ENCODE measurements around the gene UBQLNL. TPM values are rescaled to one million over a fixed set of nuclear protein-coding genes. Genes with fewer than 3 reads are reported as not detected.

UBQLNL gene
- total and polyA plus RNA-seq, 2 of the 4 experiments (the other 2 are of a cell fraction), result 0.18 to 0.48 TPM

DNA sequence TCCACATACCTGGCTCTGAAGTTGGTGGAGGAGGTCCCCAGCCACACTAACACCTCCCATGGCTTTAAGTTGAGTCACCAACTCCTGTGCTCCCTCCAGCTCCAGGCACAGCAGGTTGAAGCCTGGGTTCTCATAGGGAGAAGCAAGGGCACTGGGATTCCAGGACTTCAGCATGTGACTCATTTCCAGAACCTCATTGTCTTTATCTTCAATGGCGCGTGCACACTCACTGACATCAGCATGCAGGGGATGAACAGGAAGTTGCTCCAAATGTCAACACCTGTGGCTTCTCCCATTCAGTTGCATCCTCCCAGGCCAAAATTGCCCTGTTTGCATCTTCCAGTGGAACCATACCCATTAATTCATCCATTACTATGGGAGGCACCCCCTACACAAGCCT, 5.8 kb upstream of the UBQLNL start:
- Histone ChIP-seq H2BK5ac (ENCODE audit: low read depth, low read length, poor library complexity, severe bottlenecking) (no peak overlapping the region), H3K18ac (ENCODE audit: low read depth, low read length) (no peak overlapping the region), H3K4me3 (ENCODE audit: insufficient read depth, low read depth, low read length) (no peak overlapping the region), H3K36me3 (ENCODE audit: control insufficient read depth, insufficient read depth, low read length) (no peaks in the 10 kb centered on the region), H3K27me3 (ENCODE audit: control insufficient read depth, insufficient read depth, low read length) (peaks cover 4% of the 10 kb centered on the region; the same call in 1 of the 2 replicates), H3K9me1 (ENCODE audit: insufficient read depth, low read length) (no peaks in the 10 kb centered on the region), H2AK5ac (ENCODE audit: low read depth, low read length) (no peak overlapping the region), H4K20me1 (ENCODE audit: insufficient read depth, low read length) (no peaks in the 10 kb centered on the region), H3K4ac (ENCODE audit: low read depth, low read length) (no peak overlapping the region), H2BK20ac (ENCODE audit: low read depth, low read length) (no peak overlapping the region), H3K9ac (ENCODE audit: low read depth, low read length) (no peak overlapping the region), H3K4me2 (ENCODE audit: low read depth, low read length) (no peak overlapping the region), H4K5ac (ENCODE audit: low read depth, low read length) (no peak overlapping the region), H2BK15ac (ENCODE audit: low read depth, low read length) (no peak overlapping the region), H3K9me3 (ENCODE audit: control insufficient read depth, insufficient read depth, low read length) (no peaks in the 10 kb centered on the region), H3K56ac (ENCODE audit: extremely low read depth, insufficient read depth, low read length) (no peak overlapping the region), H3K23ac (ENCODE audit: low read depth, low read length) (no peak overlapping the region), H3K4me1 (ENCODE audit: control insufficient read depth, insufficient read depth, low read length) (no peaks in the 10 kb centered on the region), H2AFZ (replicated peaks; ENCODE audit: low read length, poor library complexity) (no peak overlapping the region), H3K79me1 (ENCODE audit: low read depth in 1 of 2, low read length in 2 of 2) (no peaks in the 10 kb centered on the region), H4K91ac (ENCODE audit: insufficient read depth, low read depth, low read length) (no peak overlapping the region), H2BK120ac (ENCODE audit: low read depth, low read length) (no peak overlapping the region), H3K14ac (replicated peaks; ENCODE audit: low read depth, low read length) (no peak overlapping the region), H4K8ac (ENCODE audit: low read depth in 2 of 2, low read length in 2 of 2) (no peak overlapping the region), H3K27ac (ENCODE audit: insufficient read depth, low read length) (no peak overlapping the region), H2AK9ac (replicated peaks; ENCODE audit: low read depth, low read length, poor library complexity) (no peak overlapping the region)
- WGBS, 2 experiments (ENCODE audit: extremely low coverage in 2 of 2, insufficient read length in 1 of 2), result 82% methylated on average over 2 of the region's 2 CpGs; no CpG with 5 or more reads in 1 of the 2 experiments
- BruUV-seq (replicated peaks), result no TSS peak
- POLR2A ChIA-PET (ENCODE audit: unreplicated experiment), result no interaction called here
- no peak for DNase-seq
- CTCF ChIA-PET, result no interaction called here
- ATAC-seq (ENCODE audit: low read depth), result no peak
- in situ Hi-C loops (cut with MboI; ENCODE audit: low sequenced_read_pairs), result no loop called here
- TF ChIP-seq CEBPB (IDR thresholded peaks at IDR 0.05; ENCODE audit: low read depth, low read length) (no peak), RCOR1 (IDR thresholded peaks at IDR 0.05; ENCODE audit: insufficient replicate concordance, low read length) (no peak), NFE2L2 (IDR thresholded peaks at IDR 0.05; ENCODE audit: low read depth, low read length) (no peak), POLR2A (IDR thresholded peaks at IDR 0.05; ENCODE audit: low read depth, low read length) (no peak), FOS (IDR thresholded peaks at IDR 0.05; ENCODE audit: low read depth, low read length) (no peak), SMC3 (IDR thresholded peaks at IDR 0.05; ENCODE audit: low read depth, low read length) (no peak), CHD1 (IDR thresholded peaks at IDR 0.05; ENCODE audit: low read depth, low read length) (no peak), RAD21 (IDR thresholded peaks at IDR 0.05; ENCODE audit: low read length) (no peak), RFX5 (IDR thresholded peaks at IDR 0.05; ENCODE audit: low read depth, low read length) (no peak), MAFK (IDR thresholded peaks at IDR 0.05; ENCODE audit: low read depth, low read length) (no peak), MAZ (IDR thresholded peaks at IDR 0.05; ENCODE audit: borderline replicate concordance, low read depth, low read length) (no peak), BHLHE40 (IDR thresholded peaks at IDR 0.05; ENCODE audit: low read depth, low read length) (no peak), MXI1 (IDR thresholded peaks at IDR 0.05; ENCODE audit: borderline replicate concordance, low read depth, low read length) (no peak)
- TF ChIP-seq, protein P1, sequence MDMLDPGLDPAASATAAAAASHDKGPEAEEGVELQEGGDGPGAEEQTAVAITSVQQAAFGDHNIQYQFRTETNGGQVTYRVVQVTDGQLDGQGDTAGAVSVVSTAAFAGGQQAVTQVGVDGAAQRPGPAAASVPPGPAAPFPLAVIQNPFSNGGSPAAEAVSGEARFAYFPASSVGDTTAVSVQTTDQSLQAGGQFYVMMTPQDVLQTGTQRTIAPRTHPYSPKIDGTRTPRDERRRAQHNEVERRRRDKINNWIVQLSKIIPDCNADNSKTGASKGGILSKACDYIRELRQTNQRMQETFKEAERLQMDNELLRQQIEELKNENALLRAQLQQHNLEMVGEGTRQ (IDR thresholded peaks at IDR 0.05; ENCODE audit: low read depth, low read length), result no peak
- TF ChIP-seq, protein P2, sequence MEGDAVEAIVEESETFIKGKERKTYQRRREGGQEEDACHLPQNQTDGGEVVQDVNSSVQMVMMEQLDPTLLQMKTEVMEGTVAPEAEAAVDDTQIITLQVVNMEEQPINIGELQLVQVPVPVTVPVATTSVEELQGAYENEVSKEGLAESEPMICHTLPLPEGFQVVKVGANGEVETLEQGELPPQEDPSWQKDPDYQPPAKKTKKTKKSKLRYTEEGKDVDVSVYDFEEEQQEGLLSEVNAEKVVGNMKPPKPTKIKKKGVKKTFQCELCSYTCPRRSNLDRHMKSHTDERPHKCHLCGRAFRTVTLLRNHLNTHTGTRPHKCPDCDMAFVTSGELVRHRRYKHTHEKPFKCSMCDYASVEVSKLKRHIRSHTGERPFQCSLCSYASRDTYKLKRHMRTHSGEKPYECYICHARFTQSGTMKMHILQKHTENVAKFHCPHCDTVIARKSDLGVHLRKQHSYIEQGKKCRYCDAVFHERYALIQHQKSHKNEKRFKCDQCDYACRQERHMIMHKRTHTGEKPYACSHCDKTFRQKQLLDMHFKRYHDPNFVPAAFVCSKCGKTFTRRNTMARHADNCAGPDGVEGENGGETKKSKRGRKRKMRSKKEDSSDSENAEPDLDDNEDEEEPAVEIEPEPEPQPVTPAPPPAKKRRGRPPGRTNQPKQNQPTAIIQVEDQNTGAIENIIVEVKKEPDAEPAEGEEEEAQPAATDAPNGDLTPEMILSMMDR (conservative IDR thresholded peaks at IDR 0.05; ENCODE audit: low read depth, low read length), result no peak
- TF ChIP-seq, protein P3, sequence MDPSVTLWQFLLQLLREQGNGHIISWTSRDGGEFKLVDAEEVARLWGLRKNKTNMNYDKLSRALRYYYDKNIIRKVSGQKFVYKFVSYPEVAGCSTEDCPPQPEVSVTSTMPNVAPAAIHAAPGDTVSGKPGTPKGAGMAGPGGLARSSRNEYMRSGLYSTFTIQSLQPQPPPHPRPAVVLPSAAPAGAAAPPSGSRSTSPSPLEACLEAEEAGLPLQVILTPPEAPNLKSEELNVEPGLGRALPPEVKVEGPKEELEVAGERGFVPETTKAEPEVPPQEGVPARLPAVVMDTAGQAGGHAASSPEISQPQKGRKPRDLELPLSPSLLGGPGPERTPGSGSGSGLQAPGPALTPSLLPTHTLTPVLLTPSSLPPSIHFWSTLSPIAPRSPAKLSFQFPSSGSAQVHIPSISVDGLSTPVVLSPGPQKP (IDR thresholded peaks at IDR 0.05; ENCODE audit: borderline replicate concordance, low read depth, low read length), result no peak
- intact Hi-C loops (cut with micrococcal nuclease), result no loop called here
- dilution Hi-C loops (cut with HindIII; ENCODE audit: low sequenced_read_pairs, unreplicated experiment), result no loop called here

All from IMR-90 (cell line).